NB4 (cell line): ENCODE results near the gene KIF16B.

Experiments
- DNase-seq: peaks from one replicate; pipeline ENCODE4 v3.0.0; 2010; ENCODE audit warnings: low read depth
- H3K4me3 ChIP-seq: one replicate; pipeline ENCODE4 v1.5.1; 2011; ENCODE audit warnings: mild to moderate bottlenecking, low read depth, low read length, moderate library complexity
- MAX ChIP-seq: IDR thresholded peaks from 2 replicates; pipeline ENCODE4 v1.6.1; 2011; ENCODE audit warnings: low read depth, low read length
- MYC ChIP-seq: IDR thresholded peaks from 2 replicates; pipeline ENCODE4 v1.6.1; 2011; ENCODE audit warnings: low read depth, low read length
- POLR2A ChIP-seq: IDR thresholded peaks from 2 replicates; pipeline ENCODE4 v1.6.1; 2011; ENCODE audit warnings: mild to moderate bottlenecking; ENCODE audit not compliant: insufficient read length; ENCODE audit errors: extremely low read depth
- TF ChIP-seq, protein P1 (sequence below): IDR thresholded peaks from one replicate; pipeline ENCODE4 v1.5.1; 2012; ENCODE audit warnings: low read depth, low read length

KIF16B gene

GRCh38 chr20:16474363-16474762 lies 98.9 kb downstream of the KIF16B start:
- no peak for DNase-seq

GRCh38 chr20:16472045-16472872 lies 101.0 kb downstream of the KIF16B start:
- no peak for DNase-seq
- TF ChIP-seq MYC (no peak), MAX (no peak), POLR2A (no peak)
- TF ChIP-seq, protein P1, sequence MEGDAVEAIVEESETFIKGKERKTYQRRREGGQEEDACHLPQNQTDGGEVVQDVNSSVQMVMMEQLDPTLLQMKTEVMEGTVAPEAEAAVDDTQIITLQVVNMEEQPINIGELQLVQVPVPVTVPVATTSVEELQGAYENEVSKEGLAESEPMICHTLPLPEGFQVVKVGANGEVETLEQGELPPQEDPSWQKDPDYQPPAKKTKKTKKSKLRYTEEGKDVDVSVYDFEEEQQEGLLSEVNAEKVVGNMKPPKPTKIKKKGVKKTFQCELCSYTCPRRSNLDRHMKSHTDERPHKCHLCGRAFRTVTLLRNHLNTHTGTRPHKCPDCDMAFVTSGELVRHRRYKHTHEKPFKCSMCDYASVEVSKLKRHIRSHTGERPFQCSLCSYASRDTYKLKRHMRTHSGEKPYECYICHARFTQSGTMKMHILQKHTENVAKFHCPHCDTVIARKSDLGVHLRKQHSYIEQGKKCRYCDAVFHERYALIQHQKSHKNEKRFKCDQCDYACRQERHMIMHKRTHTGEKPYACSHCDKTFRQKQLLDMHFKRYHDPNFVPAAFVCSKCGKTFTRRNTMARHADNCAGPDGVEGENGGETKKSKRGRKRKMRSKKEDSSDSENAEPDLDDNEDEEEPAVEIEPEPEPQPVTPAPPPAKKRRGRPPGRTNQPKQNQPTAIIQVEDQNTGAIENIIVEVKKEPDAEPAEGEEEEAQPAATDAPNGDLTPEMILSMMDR = no peak

More at GRCh38 chr20:16474363-16474762, 98.9 kb downstream of the KIF16B start:
- H3K4me3 ChIP-seq = no peak overlapping the region
- TF ChIP-seq MAX = no peak
- no peak for TF ChIP-seq MYC
- TF ChIP-seq, protein P1 = no peak
- no peak for TF ChIP-seq POLR2A

GRCh38 chr20:16469395-16469905 lies 103.8 kb downstream of the KIF16B start:
- TF ChIP-seq MAX (no peak), POLR2A (no peak), MYC (no peak)
- TF ChIP-seq, protein P1 = no peak
- no peak for DNase-seq
- H3K4me3 ChIP-seq = no peak overlapping the region

More at GRCh38 chr20:16472045-16472872, 101.0 kb downstream of the KIF16B start:
- no peak overlapping the region for H3K4me3 ChIP-seq

DNA sequence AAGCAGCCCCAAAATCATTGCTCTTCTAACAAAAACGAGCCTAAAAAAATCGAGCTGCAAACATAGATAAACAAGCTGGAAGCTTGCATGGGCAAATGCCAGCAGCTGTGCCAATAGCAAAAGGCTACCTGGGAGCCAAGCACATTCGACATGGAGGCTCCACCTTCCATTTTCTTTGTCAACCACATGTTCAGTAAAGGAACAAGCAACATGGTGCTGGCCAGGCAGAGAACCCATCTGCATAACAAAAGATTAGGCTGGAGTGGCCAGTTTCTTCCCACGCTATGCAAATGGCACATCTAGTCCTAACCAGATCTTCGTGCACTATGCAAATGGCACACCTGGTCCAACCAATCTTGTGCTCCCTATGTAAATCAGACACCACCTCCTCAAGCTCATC lies 110.5 kb downstream of the KIF16B start:
- H3K4me3 ChIP-seq = no peak overlapping the region
- TF ChIP-seq POLR2A = no peak
- TF ChIP-seq, protein P1 = no peak
- TF ChIP-seq MAX = no peak
- no peak for TF ChIP-seq MYC
- DNase-seq = no peak

DNA sequence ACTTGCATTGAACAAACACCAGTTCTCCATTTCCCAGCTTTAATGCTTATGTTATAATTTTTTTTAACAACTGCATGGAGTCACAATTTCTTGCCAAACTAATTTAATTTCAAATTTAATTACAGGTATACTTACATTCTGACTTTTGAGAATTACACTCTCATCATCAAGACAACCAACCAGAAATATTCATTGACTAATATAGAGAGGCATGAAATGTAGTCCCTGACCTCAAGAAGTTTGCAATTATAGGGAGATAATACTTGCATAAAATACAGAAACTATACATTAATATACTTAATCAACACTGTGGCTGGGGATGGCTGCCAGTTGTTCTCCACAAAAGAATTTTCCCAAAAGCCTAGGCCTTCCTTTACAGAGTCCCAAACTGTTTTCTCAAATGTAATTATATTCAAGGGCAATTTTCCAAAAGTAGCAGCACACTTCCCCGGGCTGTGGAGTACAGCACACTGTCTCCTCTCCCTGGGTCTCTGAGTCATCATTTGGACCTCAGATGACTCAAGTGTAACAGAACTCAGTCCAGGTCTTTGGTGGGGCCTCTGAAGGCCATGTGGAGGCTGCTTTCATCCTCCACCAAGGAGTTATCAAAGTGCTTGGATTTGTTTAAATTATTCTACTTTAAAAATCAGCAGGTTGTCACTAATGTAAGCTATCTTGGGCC lies 114.1 kb downstream of the KIF16B start:
- no peak for DNase-seq
- no peak for TF ChIP-seq MYC
- TF ChIP-seq MAX = no peak
- TF ChIP-seq, protein P1 = no peak
- no peak for TF ChIP-seq POLR2A
- no peak overlapping the region for H3K4me3 ChIP-seq
